Amniotic epithelial cell (primary cell): ENCODE results near the gene PID1.
"Not testable (repeated sequence)": the region's sequence is repeated elsewhere in the genome, so short reads cannot be mapped to it uniquely, and the experiment has no call there.

Source experiments
- DNase-seq: peaks from one replicate; pipeline ENCODE4 v3.0.0-alpha.2; 2010; ENCODE audit warnings: low read depth

Gene PID1

GRCh38 chr2:229111744-229112143, 159.3 kb downstream of the PID1 start:
- peak; percentile 22 for DNase-seq

- no peak for DNase-seq
Observed at GRCh38 chr2:229109195-229109594, 161.9 kb downstream of the PID1 start.

GRCh38 chr2:229107601-229108000, 163.5 kb downstream of the PID1 start:
- no peak for DNase-seq

DNA sequence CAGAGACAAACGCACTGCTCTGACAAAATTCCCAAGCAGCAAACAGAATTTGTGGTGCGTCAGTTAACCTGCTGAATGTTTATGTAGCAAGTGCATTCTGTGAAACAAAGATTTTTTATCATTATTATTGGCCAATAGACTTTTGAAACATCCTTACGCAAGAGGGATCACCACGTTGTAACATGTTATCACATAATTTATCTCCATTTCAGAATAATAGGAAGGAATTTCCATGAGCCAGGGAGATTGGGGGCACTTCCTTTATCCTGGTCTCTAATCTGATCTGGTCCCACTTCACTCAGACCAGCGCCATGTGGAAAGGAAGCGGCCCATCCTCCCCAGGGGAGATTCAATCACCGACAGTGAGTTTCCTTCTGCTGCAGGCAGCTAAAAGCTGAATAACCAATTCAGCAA, 166.1 kb downstream of the PID1 start:
- DNase-seq, result peak; percentile 93

- no peak for DNase-seq
Observed at GRCh38 chr2:229104025-229104424, 167.1 kb downstream of the PID1 start.

DNA sequence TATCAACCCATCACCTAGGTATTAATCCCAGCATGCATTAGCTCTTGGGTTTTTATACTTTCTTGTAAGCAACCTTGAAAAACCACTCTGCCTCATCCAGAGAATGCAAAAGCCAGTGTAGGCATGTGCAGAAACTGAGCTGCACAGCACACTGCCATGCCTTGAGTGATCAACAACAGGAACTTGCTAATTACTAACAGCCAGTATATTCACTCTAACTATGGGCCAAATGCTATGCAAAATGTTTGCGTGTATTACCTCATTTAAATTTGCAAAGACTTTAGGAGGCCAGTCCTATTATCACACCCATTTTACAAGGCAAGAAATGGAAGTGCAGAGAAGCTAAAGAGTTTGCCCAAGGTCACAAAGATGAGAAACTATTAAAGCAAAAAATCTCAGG, 169.8 kb downstream of the PID1 start:
- no peak for DNase-seq

DNA sequence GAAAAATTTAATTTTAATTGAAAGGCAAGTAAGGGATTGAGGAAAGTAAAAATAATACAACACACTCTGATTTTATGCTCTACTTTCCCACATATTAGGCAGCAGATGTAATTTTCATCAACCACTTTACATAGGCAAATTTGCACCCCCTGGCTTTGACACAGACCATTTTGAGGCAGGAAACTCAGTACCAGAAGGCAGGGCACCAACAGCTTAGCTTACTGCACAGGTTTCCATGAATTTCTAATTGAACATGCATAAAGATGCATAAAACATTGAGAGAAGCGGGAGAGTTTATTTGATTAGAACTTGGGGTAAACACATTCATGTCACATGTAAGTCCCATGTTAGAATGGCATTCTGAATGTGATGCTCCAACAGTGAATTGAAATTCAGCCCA, 171.9 kb downstream of the PID1 start:
- DNase-seq, result no peak

GRCh38 chr2:229098801-229099200, 172.3 kb downstream of the PID1 start:
- DNase-seq, result no peak

- DNase-seq, result peak; percentile 41
Observed at GRCh38 chr2:229096409-229097066, 174.5 kb downstream of the PID1 start.

- no peak for DNase-seq
Observed at GRCh38 chr2:229095472-229095871, 175.6 kb downstream of the PID1 start.

DNA sequence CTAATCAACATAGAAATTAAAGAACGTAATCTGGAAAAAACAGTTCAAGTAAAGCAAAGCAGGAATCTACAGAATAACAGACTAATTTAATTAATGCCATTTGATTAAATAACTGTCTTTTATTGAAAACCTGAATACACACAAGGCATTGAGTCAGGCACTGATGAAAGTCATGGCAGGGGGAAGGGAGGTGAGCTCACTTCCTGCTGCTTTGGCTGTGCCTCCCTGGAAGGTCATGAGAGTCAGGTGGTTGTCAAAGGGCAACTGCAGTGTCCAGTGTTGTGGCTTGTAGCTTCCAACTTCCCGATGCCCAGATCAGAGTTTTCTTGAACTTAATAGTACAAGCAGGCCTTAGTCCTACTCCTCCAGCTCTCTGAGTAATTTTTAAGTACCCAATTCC, 180.9 kb downstream of the PID1 start:
- DNase-seq, result peak; percentile 25

DNA sequence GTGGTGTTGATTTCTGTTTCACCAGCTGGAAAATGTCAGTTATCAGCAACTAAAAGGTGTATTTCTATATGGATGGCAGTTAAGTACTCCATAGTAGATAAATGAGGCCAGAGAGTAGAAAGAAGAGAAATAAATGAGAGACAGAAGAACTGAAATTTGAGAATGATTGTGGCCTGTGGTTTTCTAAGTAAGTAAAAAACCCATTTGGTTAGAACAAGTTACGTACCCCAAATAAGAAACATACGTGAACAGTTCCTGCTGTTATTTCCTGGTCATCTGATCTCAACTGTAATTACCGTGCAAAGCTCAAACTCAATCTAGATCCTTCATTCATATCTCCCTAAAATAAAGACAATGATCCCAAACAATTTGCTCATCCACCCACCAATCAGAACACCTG, 181.3 kb downstream of the PID1 start:
- DNase-seq, result no peak

GRCh38 chr2:229088966-229089700, 182.0 kb downstream of the PID1 start:
- DNase-seq, result no peak

DNA sequence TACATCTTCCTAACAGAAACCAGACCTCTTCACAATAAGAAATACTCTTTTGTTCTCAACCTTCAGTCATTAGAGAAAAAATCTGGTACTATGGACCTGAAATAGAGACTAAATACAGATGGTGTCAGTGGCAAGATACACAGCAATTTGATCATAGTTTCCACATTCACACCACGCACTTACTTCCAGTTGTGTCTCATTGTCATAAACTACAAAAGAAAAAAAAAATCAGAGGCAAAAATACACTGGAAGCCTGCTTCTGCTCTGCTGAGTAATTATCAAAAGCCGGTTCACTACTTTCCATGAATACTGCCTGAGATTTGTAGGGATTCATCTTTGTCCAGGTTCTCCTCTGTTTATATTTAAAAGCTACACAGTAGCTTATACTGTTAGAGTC, 182.6 kb downstream of the PID1 start:
- peak; percentile 17 for DNase-seq

DNA sequence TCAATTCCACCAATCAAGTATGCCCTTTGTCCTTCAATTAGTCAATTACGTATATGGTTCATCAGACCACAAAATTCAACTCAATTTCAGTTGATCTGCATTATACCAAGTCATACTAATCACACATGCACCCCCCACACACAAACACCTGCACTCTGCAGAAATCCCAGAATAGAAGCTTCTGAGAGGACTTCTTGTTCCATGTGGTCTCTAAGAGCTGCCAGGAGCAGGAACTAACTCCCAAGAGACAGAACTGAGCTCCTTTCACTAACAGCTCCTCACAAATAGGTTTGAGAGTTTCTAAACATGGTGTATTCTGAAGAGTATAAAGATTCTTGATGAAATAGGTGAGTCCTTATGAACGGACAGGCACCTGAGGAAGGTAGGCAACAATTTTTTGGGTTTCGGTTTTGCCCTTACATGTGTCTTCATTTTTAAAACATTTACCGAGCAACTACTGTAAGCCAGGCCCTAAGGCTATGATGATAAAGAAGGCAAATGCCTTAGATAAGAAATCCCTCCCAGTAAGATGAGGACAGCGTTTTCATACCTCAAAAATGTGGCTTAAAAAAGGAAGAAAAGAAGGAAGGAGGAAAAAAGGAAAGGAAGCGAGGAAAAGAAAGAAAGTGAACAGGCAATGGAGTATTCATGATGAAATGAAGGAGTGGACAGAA, 183.1 kb downstream of the PID1 start:
- peak; percentile 63 for DNase-seq

DNA sequence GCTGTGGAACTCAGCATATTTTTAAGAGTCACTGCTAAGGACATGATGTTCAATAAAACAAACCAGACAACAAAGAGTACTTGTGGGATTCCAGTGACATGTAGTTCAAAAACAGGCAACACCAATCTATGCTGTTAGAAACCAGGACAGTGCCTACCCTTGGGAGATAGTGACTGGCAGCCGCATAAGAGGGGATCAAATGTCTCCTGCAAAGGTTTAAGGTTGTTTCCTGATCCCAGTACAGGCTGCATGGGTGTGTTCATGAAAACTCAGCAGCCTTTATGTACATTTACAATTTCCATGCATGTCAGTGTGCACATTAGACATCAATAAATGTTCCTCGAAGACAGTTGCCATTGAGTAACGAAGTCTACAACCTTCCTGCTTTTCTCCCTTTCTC, 183.8 kb downstream of the PID1 start:
- DNase-seq, result no peak

DNA sequence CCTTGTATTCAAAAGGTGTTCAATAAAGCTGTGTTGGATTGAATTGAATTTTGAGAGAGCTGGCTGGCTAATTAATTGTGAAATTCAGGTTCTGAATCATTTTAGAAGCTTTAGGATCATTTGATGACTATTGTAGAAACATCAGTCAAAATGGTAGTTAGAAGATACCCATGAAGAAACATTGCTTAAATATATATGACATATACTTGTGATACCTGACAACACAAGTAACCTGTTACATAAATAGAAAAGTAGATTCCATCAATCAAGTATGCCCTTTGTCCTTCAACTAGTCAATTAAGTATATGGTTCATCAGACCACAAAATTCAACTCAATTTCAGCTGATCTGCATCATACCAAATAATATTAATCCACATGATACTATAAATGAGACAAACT, 185.6 kb downstream of the PID1 start:
- DNase-seq, result no peak

GRCh38 chr2:229084447-229084846, 186.6 kb downstream of the PID1 start:
- DNase-seq, result peak; percentile 25

- no peak for DNase-seq
Observed at GRCh38 chr2:229083606-229084340, 187.3 kb downstream of the PID1 start.

DNA sequence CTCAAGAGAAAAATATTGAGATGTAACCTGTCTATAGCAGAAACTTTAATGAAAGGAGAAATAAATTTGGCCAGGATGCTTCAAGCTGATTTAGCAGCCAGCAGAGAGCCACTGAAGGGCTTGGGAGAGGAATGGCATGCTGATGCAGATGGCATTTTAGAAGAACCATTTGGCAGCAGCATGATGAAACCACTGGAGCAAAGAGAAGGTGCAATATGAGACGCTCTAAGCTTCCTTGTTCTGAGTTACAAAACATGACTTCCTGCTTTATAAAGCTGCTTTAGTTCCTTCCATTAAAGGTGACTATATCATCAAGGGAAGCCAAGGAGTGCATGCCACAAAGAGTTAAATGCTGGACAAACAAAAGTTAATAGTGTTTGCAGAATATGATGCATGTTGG, 189.7 kb downstream of the PID1 start:
- no peak for DNase-seq

DNA sequence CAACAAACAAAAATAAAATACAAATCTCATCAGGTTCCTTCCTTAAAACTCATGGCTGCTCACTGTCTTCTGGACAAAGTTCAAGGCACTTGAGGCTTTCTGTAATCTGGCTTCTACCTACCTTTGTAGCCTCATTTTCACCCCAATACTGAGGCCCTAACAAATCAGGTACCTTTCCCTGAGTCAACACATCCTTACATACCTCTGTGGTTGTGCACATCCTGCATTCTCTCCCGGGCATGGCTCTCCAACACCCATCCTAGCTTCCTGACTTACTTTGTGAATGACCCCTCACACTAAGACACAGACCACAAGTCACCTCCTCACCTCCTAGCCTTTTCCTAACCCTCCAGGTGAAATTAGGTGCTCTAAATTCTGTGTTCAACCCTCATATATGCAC, 190.9 kb downstream of the PID1 start:
- no peak for DNase-seq

DNA sequence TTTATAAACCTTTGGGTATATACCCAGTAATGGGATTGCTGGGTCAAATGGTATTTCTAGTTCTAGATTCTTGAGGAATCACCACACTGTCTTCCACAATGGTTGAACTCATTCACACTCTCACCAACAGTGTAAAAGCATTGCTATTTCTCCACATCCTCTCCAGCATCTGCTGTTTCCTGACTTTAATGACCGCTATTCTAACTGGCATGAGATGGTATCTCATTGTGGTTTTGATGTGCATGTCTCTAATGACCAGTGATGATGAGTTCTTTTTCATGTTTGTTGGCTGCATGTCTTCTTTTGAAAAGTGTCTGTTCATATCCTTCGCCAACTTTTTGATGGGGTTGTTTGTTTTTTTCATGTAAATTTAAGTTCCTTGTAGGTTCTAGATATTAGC, 194.2 kb downstream of the PID1 start:
- DNase-seq, result not testable (repeated sequence)

DNA sequence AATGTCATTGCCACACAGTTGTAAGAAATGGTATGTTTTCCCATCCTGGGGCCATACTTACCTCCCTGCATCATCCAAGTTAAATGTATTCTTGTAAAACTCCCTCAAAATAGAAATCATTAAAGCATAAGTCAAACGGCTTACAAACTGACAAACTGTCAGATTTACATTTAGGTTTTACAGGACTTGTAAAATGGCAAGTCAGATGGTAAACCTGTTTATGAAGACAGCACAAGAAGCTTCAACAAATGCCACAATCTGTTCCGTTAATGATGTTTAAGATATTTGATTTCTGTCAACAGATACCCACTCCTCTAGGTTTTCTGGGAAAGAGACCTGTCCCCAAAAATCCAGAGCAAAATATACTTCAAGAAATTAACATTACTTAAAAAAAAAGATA, 197.2 kb downstream of the PID1 start:
- DNase-seq, result no peak
